Transverse colon (tissue), 3 donors: Measurements from ENCODE around the gene GAA.

Experiments used
- CTCF ChIP-seq, 5 experiments: fragments of 200-600 bp in 3 of 5; fragments of 450-650 bp in 2 of 5; sonication (generic) in 3 of 5; IDR thresholded peaks; 1 replicate in 2 of 5; 2 replicates in 3 of 5; pipeline ENCODE4 v1.5.1; 2016 to 2017; ENCODE audit warnings: antibody characterized with exemption in 5 of 5, inconsistent platforms in 3 of 5, mild to moderate bottlenecking in 2 of 5, moderate library complexity in 1 of 5
- EP300 ChIP-seq: sonication (generic); formaldehyde crosslinking; IDR thresholded peaks from one replicate; pipeline ENCODE4 v1.6.1; 2017; ENCODE audit warnings: antibody characterized with exemption, low read depth
- POLR2A ChIP-seq: fragments of 450-650 bp; IDR thresholded peaks from one replicate; pipeline ENCODE4 v1.6.1; 2016; ENCODE audit warnings: antibody characterized with exemption, mild to moderate bottlenecking, moderate library complexity

DNA sequence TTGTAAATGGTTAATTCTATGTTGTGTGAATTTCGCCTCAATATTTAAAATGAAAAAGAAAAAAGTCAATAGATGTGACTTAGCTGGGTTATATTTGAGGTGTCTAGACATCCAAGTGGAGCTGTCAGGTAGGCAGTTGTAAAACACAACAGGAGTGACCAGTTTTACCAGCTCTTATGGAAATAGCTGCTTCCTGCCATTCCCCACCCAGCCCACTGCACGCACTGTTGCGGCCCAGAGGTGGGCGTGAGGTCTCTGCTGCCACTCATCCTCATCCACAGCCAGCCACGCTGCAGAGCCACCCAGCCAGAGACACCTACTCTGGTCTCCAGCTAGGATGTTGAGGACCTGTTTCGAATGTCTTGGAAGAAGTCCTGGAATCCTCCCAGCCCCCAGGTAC lies 65.1 kb downstream of the GAA start:
- TF ChIP-seq CTCF (IDR thresholded peaks at IDR 0.05) (no peak), EP300 (no peak), POLR2A (no peak)
